ENCODE results near the gene SKAP2.

DNA sequence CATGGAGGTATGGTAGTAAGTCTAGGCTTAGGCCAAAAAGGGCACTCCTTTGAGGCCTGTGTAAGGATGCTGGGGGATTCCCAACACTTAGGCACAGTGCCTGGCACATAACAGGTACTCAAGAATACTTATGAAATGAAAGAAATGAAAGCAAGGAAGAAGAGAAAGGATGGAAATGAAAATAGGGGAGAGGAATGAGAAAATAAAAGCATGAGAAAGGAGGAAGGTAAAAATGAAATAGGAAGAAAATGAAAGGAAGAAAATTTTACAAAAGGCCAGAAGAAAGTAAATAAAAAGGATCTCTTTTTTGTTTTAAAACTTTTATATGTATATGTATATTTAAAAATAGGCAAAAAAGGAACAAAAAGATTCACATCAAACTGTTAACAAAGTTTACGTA, 146.3 kb downstream of the SKAP2 start:
- TF ChIP-seq, protein P1, sequence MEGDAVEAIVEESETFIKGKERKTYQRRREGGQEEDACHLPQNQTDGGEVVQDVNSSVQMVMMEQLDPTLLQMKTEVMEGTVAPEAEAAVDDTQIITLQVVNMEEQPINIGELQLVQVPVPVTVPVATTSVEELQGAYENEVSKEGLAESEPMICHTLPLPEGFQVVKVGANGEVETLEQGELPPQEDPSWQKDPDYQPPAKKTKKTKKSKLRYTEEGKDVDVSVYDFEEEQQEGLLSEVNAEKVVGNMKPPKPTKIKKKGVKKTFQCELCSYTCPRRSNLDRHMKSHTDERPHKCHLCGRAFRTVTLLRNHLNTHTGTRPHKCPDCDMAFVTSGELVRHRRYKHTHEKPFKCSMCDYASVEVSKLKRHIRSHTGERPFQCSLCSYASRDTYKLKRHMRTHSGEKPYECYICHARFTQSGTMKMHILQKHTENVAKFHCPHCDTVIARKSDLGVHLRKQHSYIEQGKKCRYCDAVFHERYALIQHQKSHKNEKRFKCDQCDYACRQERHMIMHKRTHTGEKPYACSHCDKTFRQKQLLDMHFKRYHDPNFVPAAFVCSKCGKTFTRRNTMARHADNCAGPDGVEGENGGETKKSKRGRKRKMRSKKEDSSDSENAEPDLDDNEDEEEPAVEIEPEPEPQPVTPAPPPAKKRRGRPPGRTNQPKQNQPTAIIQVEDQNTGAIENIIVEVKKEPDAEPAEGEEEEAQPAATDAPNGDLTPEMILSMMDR (conservative IDR thresholded peaks at IDR 0.05; ENCODE audit: low read depth, low read length): no peak
- no peak for TF ChIP-seq EZH2 (IDR thresholded peaks at IDR 0.05; ENCODE audit: borderline replicate concordance, low read depth, low read length, poor library complexity, severe bottlenecking)
